IPS-NIHi11 (cell line): ENCODE data around the gene SIRPB2.

Experiments used
- DNase-seq: peaks from one replicate; pipeline ENCODE4 v3.0.0; 2012; ENCODE audit warnings: mixed read lengths, low spot score

The SIRPB2 gene

DNA sequence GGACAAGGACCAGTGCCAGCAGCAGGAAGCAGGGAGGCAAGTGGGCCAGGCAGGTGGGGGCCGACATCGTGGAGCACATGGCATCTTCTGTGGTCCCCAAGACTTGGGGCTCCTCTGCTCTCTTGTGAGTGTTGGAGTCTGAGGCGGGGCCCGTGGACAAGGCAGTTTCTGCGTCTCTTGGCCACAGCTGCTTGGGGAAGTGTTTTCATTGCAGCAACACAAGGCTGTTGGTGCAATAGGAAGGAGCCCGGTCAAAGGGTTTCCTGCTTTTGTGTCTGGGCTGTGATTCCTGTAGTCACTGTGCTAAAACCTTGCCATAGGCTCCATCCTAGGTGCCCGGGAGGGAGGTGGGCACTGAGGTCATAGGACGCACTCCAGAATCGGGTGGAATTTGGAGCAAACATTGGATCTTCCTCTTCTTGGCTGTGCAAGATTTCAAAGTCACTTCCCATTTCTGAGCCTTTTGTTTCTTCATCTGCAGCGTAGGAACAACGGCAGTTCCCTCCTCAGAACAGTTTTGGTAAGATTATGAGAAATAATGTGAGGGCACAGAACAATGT is at the start of gene SIRPB2:
TSS of gene SIRPB2 (minus strand) at position 140 of the 560 bp plus-strand sequence. CDS start at position 79, 61 bp downstream.
- no peak for DNase-seq

DNA sequence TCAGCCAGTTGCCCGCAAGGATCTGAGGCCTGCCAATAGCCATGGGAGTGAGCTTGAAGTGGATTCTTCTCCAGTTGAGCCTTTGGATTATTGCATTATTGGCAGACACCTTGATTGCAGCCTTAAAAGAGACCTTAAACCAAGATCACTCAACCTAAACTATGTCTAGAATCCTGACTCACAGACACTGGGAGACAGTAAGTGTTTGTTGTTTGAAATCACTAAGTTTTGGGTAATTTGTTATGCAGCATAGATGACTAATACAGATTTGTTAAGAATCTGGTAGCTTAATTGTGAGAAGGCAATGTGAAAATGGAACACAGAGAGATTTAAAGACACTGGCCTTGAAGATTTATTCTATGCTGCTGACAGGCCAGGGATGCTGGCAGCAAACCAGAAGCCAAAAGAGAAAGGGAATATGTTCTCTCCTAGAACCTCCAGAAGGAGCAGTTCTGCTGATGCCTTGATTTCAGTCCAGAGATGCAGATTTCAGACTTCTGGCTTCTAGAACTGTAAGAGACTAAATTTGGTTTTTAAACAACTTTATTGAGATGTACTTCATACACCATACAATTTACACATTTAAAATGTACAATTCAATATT is 48.7 kb upstream of the SIRPB2 start:
- DNase-seq: no peak

DNA sequence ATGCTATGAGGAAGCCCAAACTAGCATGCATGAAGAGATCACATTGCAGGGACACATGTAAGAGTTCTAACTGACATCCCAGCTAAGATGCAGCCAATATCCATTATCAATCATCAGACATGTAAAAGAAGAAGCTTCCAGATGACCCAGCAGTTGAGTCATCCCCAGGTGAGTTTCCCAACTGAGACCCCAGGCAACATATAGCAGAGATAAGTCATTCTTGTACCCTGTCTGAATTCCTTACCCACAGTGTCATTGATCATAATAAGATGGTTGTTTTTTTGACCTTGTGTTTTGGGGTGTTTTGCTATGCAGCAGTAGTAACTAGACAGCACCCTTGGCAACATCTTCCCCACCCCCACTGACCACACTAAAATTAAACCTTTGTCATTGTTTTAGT is 47.4 kb upstream of the SIRPB2 start:
- no peak for DNase-seq

DNA sequence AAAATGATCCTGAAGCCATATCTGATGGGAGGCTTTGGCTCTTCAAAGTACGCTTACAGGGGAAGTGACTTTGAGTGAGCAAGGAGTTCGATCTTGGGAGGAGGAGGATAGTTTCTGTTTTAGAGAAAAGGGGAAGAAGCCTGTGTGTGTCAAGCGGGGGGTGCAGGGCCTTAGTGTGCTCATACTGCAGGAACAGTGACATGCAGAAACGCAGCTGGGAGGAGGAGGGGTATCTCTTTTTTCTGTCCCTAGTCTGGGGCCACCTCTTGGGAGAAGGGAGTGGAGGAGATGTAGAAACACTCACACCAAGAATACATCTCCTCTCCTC is 46.5 kb upstream of the SIRPB2 start:
- DNase-seq: no peak

DNA sequence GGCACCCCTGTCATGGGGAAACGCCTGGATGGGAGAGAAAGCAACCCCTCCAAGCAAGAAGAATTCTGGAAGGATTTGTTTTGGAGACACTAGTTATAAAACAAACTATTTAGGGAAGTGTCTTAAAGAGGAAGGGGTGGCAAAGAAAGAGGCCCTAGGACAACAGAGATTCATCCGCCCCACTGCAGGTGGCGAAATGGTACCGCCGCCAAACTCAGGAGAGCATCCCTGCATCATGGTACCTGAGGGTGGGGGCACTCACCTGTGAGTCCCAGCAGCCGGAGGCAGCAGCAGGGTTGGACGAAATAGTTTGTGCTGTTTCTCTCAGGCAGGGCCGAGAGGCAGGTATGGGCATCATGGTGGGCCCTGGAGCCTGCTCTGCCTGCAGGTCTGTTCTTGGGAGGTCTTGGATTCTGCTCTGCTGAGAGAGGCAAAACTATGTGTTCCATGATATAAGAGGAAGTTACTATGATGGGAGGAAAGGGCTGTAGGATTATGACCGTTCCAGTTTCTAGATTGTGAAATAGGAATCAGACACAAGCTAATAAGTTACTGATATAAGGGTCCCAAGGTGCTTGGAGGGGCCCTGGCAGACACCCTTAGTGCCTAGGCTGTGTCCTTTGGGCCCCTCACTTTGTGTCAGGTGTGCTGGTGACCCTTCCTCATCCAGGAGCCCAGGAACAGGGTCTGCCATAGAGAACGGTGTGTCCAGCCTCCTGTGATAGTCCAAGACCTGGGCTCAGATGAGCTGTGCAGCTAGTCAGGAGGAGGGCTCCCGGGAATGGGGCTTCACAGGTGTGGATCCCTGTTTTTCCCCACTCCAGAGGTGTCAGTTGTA is 45.9 kb upstream of the SIRPB2 start:
- no peak for DNase-seq

DNA sequence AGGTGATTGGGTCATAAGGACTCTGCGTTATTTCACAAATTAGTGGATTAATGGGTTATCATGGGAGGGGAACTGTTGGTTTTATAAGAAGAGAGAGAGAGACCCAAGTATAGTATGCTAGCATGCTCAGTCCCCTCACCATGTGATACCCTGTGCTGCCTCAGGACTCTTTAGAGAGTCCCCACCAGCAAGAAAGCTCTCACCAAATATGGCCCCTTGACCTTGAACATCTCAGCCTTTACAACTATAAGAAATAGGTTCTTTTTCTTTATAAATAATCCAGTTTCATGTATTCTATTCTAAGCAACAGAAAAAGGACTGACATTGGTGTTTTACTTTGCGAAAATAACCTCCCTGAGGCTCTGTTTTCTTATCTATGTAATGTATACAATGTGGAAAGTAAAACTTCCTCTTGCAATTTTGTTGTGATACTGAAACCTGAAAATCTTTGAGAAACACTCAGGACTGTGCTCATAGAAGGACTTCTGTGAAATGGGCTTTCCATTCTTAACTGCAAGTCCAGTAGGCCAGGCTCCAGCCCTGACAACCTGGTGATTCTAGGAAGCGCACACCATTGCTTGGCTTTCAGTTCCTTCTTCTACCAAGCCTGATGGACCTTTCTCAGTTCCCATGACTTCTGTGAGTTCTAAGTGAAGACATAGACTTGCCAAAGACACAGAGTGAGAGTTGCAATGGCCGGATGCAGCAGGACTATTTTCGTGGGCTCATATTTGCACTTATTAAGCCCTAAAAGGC is 44.4 kb upstream of the SIRPB2 start:
- no peak for DNase-seq

DNA sequence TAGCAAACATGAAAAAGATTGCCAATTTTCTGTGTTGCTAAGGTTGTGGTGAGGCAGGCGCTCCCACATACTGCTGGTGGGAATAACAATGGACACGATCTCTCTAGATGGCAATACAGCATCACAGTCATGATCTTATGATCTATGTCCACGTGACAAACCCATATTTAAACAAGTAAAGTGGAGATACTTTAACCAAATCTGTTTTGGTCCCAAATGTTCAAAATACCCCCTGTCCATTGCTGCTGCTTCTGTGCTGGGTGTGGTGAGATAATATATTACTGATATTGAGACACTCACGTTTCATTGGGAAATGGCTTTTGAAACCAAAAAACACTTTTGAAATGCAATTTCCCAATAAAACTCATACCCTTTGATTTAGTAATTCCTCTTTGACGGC is 43.3 kb upstream of the SIRPB2 start:
- no peak for DNase-seq

DNA sequence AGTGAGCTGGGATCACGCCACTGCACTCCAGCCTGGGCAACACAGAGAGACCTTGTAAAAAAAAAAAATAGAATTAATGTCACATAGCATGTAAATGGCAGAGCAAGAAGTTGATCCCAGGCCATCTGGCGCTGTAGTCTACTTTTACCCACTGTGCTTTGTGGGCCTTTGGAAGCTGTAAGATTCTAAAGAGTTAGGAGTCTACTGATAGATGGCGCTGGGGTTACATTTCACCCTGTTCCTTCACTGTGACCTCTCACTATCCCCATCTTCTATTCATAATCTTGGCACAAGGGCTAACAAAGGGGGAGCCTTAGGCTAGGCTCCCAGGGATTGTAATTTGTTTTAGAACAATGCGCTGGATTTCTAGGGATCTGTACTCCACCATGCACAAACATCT is 41.8 kb upstream of the SIRPB2 start:
- DNase-seq: peak; percentile 19

DNA sequence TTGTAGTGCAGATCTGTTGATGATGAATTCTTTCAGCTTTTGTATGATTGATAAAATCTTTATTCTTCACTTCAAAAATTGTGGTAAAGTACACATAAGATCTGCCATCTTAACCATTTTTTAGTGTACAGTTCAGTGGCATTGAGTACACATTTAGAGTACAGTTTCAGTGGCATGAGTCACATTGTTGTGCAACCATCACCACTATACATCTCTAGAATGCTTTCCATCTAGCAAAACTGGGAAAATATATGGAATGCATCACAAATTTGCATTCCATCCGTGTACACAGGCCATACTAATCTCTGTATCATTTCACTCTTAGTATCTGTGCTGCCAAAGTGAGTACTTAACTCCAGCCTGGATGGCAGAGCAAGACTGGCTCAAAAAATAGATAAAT is 37.6 kb upstream of the SIRPB2 start:
- no peak for DNase-seq

DNA sequence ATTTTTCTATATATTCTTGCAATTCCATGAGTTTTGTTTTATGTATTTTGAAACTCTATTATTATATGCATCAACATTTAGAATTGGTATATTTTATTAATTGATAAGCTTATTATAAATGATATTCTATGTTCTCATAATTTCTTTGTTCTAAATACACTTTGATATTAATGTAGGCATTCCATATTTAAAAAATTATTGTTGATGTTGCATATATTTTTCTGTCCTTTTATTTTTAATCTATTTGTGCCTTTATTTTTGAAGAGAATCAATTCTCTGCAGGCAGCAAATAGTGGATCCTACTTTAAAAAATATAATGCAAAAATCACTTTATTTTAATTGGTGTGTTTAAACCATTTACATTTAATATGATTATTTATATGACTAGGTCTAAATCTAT is 36.7 kb upstream of the SIRPB2 start:
- DNase-seq: no peak

DNA sequence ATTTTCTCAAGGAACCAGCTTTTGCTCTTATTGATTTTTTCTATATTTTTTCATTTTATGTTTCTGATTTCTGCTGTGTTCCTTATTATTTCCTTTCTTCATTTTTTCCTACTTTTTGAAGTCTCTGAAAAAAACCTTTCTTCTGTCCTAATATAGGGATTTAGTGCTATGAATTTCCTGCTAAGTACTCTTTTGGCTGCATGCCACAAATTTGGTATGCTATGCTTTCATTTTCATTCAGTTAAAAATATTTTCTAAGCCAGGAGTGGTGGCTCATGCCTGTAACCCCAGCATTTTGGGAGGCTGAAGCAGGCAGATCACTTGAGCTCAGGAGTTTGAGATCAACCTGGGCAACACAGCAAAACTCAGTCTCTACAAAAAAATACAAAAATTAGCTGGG is 35.7 kb upstream of the SIRPB2 start:
- no peak for DNase-seq

DNA sequence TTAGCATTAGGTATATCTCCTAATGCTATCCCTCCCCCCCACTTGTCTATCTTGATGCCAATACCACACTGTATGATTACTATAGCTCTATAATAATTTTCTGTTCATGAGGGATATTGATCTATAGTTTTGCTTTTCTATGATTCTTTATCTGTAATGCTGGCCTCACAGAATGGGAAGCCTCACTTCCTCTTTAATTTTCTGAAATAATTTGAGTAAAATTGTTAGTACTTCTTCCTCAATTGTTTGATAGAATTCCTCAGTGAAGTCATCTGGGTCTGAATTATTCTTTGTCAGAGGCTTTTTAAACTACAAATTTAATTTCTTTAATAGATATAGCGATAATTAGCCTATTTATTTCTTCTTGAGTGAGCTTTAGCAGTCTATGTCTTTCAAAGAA is 35.1 kb upstream of the SIRPB2 start:
- no peak for DNase-seq

DNA sequence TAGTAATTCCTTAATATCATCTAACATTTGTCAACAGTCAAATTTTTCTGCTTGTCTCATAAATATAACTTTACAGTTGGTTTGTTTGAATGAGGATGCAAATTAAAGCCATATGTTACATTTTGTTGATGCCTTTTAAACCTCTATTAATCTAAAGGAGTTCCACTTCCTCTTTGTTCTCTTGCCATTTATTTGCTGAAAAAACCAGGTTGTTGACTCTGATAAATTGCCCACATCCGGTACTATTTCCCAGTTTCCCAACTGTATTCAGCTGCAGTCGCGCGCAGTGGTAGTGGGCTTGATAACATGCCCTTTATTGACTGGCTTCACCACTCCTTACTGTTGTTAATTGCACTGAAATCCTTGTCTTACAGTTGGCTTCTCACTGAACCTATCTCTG is 32.8 kb upstream of the SIRPB2 start:
- DNase-seq: no peak

DNA sequence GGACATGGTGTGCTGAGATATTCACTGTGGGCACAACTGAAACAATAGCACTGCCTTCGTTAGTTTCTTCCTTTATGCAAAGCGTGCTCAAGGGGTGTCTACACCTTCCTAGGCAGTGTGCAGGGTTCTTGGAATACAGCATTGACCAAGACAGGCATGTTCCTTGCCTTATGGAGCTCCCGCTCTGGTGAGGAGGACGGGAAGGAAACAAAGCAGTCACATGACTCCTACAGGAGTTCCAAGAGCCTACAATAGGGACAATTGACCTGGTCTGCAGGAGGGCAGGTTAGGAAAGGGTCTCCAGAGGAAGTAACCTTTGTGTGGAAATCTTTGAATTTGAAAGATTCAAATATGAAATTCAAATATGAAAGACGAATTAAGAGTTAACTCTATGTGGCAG is 25.8 kb upstream of the SIRPB2 start:
- DNase-seq: no peak

DNA sequence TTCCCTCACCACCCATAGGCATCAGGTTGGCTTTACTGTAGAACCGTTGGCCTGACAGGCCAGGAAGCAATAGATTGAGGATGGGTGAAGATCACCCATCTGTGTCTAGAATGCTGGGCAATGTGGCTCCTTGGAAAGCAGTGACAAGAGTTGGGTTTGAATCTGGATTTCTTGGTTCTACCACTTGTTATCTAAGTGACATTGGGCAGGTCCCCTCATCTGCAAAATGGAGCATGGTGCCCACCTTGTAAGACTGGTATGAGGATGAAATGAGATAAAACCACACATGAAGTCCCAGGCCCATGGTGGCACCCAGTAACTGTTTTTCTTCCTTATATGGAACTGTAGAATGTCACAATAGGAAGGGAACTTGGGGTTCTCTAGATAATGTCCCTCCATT is 22.6 kb upstream of the SIRPB2 start:
- DNase-seq: no peak

DNA sequence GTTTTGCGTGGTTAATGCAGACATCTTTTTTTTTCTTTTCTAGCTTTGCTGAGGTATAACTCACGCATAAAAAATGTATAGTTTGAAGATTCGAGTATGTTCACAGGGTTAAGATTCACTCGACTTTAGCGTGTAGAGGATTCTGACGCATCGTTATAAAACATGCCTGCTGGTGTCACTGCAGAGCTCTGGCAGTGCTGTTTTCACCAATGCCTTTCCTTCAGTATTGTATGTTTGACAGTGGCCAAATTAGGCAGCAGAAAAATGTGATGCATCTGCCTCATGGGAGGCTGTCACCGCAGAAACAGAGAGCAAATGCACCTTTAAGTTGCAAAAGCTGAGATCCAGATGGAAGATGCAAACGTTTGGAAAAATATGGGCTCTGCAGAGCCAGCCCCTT is 18.0 kb upstream of the SIRPB2 start:
- peak; percentile 16 for DNase-seq

DNA sequence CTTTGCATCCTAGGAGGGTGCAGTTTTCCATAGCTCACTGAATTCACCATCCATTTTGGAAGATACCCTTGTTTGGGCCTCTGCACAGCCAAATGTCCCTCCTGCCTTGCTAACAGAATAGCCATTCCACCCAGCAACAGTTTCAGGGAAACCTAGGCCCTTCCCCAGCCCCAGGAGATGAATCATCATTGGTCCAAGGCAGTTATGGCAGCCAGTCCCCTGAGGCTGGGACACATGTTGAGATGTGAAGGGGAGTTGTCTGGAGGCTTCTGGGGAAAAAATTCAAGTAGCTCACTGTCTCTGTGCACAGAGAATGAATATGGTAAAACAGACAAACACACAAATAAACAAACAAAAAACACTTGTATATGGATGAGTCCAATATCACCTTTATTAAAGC is 17.4 kb upstream of the SIRPB2 start:
- DNase-seq: no peak

DNA sequence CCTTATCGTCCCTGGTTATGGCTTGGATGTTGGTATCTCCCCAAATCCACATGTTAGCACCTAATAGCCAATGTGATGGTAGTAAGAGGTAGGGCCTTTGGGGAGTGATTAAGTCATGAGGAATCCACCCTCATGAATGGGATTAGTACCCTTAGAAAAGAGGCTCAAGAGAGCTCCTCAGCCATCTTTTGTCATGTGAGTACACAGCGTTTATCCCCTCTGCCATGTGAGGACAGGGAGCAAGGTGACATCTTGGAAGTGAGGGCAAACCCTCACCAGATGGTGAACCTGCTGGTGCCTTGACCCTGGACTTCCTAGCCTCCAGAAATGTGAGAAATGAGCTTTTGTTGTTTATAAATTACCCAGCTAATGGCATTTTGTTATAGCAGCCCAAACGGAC is 16.1 kb upstream of the SIRPB2 start:
- DNase-seq: no peak

DNA sequence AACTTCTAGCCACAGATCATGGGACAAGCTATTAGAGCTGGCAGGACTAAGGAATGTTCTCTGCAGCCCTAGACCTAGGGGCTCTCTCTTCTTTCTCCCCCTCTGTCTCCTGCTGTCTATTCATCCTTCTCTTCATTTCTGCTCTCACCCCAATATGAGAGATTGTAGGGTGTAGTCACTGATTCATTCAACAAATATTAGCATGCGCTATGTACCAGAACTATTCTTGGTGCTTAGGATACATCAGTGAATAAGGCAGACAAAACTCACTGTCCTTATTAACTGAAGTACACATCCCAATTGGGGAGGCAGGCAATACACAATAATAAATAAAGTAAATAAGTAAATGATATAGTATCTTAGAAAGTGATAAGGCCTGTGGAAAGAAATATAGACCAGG is 14.7 kb upstream of the SIRPB2 start:
- DNase-seq: no peak

DNA sequence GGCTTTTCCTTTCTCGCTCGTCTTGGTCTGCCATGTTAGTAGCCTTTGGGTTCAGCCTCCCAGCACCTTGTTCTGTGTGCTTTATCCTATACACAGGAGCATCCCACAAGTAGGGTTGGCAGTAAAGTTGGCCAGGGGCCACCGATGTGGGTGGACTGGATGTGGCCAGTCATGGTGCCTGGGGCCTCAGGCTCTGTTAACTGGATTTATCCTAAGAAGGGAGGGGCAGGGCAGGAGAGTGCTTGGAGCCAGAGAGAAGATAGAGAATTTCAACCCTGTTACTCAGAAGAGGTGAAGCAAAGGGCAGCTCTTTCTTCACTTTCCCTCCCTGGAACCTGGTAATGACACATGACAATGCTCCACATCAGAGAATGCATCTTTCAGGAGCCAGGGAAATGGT is 14.1 kb upstream of the SIRPB2 start:
- no peak for DNase-seq

DNA sequence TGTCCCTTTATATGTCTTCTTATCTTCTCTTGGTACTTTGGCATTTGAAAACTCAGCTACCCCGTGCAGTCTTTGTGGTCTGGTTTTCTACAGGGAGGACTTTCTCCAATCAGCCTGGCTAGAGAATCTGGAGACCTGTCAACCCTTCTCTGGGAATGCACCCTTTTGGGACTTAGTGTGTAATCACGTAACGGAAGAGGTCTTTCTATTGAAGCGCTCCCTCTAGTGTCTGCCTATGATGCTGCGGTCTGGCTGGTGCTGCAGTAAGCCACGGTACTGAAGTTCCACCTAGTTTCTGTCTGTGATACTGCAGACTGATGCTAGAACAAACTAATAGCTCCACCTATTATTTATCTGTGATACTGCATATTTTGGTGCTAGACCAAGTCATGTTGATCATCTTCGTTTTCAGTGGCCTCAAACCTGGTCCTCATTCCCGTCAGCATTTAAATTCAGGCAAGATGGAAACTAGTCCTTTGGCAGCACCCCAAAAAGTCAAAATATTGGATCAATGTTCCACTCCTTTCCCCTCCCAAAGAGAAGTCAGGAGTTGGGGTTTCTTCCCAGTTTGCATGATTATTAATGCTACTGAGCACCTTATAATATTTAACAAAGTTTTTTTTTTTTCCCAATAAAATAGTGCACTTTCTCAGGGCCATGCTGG is 12.5 kb upstream of the SIRPB2 start:
- peak; percentile 84 for DNase-seq

DNA sequence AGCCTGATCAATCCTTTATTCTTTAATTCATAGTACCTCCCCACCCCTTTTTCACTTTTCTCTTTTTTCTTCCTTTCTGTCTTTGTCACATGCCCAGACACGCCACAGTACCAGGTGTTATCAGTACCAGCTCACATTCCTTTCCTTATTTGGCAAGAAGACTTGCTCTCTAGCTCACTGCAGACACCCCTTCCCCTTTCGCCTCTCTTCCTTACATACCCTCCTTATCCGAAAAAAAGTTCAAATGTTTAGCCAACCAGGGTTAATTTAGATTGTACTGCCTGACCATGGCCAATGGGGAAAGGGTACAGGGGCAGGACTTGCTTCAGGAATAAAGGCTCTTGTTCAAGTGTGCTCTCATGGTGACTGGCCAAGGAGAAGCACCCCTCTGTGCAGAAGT is 9.3 kb upstream of the SIRPB2 start:
- no peak for DNase-seq
